ENCODE results near the gene CRYAB.
"Not testable (repeated sequence)": the region's sequence is repeated elsewhere in the genome, so short reads cannot be mapped to it uniquely, and the experiment has no call there.

The CRYAB gene

DNA sequence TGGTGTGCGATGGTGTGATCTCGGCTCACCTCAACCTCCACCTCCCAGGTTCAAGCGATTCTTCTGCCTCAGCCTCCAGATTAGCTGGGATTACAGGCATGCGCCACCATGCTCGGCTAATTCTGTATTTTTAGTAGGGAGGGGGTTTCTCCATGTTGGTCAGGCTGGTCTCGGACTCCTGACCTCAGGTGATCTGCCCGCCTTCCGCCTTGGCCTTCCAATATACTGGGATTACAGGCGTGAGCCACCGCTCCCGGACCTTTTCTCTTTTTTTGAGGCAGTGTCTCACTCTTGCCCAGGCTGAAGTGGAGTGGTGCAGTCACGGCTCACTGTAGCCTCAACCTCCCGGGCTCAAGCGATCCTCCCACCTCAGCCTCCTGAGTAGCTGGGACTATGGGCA is 21.6 kb upstream of the CRYAB start:
- FAIRE-seq, result not testable (repeated sequence)

DNA sequence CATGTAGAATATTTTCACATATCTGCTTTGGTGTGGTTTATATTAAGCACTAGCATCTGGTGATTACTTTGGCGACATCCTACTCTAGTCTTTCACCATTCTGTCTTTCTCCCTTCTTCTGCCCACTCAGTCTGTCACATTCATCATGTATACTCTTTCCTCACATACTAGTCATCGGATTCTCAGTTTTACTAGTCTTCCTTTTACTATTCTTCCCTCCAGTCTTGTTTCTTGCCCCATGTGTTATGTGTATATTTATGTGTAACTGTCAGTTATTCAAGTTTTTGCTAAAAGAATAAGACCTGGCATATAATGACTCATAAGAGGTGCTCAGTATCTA is 21.0 kb upstream of the CRYAB start:
- no peak for FAIRE-seq

DNA sequence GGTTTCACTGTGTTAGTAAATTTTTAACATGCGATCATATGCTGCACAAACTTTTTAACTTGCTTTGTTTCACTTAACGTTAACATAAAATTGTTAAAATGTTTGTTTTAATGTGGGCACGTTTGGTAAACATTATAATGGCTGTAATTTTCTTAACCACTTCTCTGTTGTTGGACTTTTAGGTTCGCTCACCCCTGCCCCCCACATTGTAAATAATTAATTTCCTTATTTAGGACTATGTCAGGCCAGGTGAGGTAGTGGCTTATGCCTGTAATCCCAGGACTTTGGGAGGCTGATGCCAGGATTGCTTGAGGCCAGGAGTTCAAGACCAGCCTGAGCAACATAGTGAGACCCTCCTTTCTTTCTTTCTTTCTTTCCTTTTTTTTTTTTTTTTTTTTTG is 18.9 kb upstream of the CRYAB start:
- FAIRE-seq, result no peak

DNA sequence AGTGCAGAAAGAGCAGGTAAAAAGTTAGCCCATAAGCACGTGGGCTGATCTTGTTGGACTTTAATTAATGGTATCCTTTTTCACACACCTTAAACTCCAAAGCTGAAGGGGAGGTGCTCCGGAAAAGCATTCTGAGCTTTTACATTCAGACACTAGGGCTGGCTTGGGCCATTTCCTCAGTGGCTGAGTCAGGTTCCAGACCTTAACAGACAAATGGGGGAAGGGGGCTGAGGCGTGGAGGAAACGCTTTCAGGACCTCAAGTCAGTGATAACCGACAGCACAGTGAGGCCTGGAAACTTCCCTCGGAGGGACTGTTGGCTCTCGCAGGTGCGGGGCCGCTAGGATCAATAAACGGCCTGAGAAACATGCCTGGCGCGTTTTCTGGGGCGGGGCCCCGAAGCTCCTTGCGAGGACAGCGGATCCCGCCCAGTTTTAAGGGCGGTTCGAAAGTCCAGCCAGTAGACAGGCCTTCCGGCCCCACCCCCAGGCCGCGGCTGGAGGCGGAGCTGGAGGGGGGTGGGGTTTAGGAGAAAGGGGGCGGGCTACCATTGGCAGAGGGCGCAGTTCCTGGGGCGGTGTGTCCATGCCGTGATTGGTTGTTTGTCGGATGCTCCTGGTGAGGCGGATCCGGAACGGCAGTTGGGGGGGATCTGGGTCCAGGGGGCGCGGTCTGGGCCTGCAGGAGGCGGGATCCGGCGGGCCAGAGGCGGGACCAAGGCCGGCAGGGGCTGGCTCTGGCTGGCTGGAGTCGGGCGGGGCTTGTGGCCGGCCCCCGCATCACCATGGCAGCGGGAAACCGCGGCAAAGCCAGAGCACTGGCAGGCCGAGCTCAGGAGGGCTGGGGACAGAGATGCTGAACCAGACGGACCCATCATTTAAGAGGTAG is 15.2 kb upstream of the CRYAB start:
- peak; percentile 93 for FAIRE-seq

DNA sequence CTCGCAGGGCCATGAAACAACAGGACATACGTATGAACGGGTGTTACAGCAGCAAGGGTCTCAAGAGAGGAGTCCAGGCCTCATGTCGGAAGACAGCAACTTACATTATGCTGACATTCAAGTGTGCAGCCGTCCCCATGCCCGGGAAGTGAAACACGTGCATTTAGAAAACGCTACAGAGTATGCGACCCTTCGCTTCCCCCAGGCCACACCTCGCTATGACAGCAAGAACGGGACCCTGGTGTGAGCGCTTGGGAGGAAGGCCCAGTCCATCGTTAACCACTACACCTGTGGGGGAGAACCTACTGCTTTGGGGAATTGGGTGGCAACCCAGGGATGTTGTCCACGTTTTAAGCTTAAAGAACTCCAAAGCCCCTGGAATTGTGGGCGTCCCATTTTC is 14.4 kb upstream of the CRYAB start:
- FAIRE-seq, result no peak

- no peak for FAIRE-seq
Observed at GRCh38 chr11:111923951-111924350, 12.4 kb upstream of the CRYAB start.

DNA sequence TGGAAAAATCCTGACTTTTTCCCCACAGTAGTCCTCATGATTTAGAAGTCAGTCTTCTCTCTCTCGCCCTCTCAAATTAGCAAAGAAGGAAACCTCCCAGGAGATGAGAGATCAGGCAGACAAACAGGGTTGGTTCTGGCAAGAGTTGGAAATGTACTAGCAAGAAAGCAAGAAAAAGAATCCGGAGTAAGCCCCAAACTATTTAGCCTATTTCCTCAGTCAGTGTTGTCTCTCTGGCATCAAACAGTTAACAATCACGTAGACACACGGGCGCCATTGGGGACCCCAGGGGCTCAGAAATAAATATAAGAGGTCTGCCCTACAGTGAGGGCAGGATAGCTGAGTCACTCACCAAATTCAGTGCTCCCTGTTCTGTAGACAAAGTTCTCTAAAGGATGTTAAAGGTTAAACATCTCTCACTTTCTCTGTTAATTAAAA is 11.8 kb upstream of the CRYAB start:
- FAIRE-seq, result no peak

GRCh38 chr11:111922803-111923202 is 11.2 kb upstream of the CRYAB start:
- FAIRE-seq, result no peak

- FAIRE-seq, result no peak
Observed at GRCh38 chr11:111921541-111922230, 10.1 kb upstream of the CRYAB start.

DNA sequence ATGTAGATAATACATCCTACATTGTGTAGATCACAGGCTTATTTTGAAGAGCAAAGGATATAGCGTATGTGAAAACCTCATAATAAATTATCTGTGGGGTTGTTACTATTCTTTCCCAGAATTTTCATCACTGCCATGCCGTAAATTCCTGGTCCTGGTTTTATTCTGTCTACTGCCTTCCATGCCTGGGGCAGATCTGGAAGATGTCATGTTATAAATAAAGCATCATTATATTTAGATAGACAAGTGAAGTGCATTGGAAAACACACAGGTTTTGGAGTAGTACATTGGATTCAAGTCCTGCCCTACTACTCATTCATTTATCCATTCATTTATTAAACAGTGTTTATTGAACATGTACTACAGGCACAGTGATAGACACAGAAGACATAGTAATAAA is 9.3 kb upstream of the CRYAB start:
- no peak for FAIRE-seq

DNA sequence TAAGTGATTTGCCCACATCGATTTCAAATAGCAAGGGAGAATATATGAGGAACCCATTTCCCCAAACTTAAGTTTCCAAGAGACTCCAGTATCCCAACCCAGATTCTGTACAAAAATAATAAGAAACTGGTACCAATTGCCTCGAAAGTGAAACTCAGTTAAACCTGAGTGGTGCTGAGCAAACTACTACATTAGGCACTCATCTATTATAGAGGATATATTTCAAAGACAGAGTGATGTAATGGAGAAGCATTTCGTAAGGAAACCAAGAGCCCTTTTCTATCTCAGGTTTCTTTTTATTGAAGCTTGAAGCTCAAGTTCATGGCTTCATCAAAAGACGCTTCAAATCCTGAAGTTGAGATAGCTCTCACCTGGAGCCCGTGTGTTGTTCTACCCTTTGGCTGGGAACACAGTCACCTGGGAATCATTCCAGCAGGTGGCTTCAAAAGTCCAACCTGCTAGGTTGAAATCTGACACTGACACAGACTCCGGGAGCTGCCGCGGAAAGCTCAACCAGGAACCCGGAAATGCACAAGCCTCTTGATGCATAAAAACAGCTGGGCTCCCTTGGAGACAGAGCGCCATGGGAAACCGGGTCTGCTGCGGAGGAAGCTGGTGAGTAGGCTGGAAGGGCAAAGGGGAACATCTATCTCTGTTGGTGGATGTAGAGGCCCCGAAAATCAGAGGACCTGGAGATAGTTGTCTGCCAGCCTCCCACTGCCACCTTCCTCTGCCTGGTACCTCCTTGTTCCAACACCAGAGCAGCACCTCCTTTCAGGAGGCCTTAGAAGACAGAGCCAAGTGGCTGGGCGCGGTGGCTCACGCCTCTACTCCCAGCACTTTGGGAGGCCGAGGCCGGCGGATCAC is 7.1 kb upstream of the CRYAB start, which contains the start of gene C11orf52:
TSS of gene C11orf52 (plus strand) at position 524 of the 867 bp plus-strand sequence. CDS start at position 584, 60 bp downstream.
- FAIRE-seq, result no peak

DNA sequence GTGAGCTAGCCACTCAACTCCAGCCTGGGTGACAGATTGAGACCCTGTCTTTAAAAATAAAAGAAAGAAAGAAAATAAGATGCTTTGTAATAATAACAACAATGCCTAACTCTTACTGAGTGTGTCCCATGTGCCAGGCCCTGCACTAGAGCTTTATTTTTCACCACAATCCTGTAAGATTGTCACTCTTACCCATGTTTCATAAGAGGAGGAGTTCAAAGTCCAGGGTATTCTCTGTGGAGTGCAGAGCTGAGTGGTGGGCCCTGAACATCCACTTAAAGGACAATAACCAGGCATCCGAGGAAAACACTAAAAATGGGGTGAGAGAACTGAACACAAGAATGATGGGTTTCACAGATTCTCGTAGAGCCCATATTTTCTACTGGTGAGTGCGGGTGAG is 6.2 kb upstream of the CRYAB start:
- FAIRE-seq, result no peak

DNA sequence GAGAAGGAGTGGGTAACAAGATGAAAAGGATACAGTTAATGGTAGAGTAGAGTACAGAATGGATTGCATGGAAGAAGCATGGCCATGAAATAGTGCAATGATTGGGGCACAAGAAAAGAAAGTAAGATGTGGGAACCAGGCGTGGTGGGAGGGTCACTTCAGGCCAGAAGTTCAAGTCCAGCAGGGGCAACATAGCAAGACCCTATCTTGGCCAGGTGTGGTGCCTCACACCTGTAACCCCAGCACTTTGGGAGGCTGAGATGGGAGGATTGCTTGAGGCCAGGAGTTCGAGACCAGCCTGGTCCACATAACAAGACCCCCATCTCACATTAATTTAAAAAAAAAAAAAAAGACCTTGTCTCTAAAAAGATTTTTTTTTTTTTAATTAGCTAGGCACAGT is 5.7 kb upstream of the CRYAB start:
- no peak for FAIRE-seq

GRCh38 chr11:111916768-111917167 is 5.2 kb upstream of the CRYAB start:
- no peak for FAIRE-seq

DNA sequence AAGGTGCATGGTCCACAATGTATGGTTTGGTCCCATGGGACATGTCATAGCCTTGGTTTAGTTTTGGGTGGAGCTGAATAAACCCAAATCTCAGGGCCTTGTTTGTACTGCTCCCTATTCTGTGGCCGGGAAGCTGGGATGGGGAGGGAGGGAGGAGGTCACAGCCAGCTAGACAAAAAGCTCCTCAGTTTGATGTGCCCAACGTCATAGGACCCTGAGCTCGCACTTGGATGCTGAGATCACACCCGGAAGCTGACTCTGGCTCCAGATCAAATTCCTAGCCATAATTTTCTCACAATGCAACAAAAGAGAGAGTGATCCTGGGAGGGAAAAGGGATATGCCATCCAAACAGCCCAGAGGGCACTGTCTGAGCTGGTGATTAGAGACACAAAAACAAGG is 2.4 kb upstream of the CRYAB start:
- no peak for FAIRE-seq

- FAIRE-seq, result no peak
Observed at GRCh38 chr11:111913031-111913861, 1.7 kb upstream of the CRYAB start.

DNA sequence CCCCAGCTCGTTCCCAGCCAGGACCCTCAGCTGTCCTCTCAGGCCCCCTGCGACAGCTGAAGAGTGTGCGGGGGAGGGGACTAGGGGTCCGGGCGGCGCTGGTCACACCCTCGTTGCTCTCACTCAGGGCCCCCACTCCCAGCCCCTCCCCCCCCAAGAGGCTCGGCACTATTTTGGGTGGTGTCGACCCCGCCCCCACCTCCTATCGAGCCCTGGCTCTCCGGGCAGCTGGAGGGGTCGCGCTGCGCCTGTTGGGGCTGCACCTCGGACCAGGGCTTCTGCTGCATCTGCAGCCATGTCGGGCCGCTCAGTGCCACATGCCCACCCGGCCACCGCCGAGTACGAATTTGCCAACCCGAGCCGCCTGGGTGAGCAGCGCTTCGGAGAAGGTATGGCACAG is 965 bp upstream of the CRYAB start, which contains the start of gene HSPB2:
TSS of gene HSPB2 (plus strand) at position 200 of the 400 bp plus-strand sequence. CDS start at position 296, 96 bp downstream.
- no peak for FAIRE-seq

DNA sequence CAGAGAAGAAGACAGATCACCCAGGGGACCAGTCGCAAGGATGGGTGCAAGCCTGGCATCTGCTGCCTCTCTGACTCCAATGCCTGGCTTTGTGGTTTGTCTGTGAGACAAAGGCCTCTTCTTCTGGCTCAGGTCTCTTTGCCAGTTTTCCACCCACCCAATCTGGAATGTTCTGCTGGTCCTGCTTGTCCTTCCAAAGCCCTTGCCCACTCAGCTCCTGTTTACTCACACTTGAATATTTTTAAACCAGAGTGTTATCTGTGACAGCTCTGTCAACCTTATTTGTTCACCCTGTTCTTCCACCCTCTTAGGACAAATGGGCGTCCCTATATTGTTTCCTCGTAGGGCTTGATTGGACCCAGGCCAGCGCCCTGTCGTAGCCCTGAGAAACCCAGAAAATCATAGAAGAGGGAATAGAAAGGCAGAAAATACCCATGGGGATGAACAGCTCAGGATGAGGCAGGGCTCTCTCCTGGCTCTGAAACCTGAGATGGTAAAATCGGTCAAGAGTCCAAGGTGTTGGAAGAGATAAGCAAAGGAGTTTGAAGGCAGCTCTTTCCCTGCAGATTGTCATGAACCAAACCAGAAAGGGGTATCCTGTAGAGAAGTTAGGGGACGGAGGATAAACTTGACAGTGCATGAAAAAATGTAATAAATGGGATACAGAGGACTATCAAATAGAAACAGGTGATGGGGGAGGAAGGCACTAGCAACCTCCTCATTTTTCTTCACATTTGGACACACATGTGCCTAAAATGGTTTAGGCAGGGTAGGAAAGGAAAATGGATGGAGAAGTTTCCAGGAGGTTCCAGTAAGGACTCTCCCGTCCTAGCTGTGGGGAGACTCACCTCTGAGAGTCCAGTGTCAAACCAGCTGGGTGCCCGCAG is 651 bp downstream of the CRYAB start:
- no peak for FAIRE-seq

- FAIRE-seq, result no peak
Observed at GRCh38 chr11:111909378-111909777, 2.2 kb downstream of the CRYAB start.

GRCh38 chr11:111908639-111909305 is 2.8 kb downstream of the CRYAB start:
- FAIRE-seq, result no peak

- FAIRE-seq, result no peak
Observed at GRCh38 chr11:111906680-111907079, 4.9 kb downstream of the CRYAB start.

All from A204.1 (cell line).